ENCODE data around the gene PADI1.

PADI1 gene

GRCh38 chr1:17196496-17197185, 8.3 kb upstream of the PADI1 start:
- FAIRE-seq = no peak
- DNase-seq (ENCODE audit: insufficient read length, low spot score) = no peak

DNA sequence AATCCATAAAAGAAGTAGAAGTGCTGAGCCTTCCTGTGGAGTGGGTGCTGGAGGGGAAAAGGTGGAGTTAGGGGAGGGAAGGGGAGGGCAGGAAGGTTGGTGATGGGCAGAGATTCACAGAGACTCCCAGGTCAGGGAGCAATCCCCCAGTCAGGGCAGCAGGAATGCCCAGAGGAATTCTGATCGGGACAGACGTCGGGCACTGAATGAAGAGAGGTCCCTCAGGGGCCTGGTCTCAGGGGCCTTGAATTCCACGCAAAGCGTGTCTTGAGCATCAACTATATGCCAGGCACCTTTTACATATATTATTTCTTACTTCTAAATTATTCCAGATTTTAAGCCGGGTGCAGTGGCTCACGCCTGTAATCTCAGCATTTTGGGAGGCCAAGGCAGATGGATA, 7.2 kb upstream of the PADI1 start:
- no peak for FAIRE-seq
- DNase-seq (ENCODE audit: insufficient read length, low spot score) = no peak

DNA sequence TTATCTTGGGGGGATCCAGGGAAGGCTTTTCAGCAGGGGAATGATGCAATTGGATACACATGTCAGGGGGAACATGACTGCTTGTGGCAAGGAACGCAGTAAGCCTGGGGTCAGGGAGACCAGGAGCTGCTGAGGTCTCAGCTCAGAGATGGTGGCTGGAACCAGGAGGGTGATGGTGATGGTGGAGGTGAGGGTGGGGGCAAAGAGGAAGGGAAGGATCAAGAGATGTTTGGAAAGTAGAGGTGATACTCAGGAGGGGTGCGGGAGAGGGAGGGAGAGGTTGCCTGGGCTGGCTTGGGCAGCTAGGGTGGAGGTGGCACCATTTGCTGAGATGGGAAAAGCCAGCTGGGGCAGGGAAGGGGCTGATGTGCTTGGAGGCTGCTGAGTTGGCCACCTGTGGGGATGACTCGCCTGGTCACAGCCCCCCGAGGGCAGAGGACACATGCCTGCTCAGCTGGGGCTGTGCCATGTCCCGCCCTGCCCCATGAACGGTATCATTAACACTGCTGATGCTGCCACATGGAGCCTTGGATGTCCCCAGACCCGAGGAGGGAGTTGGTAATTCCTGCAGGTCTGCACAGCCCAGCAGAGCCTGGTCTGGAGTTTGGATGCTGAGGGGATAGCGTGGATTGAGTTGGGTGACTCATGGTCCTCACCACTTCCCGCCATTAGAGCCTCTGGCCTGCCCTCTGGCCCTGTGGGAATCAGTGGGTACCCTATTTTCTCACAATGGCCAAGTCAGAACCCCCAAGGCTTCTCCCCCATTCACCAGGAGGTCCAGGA, 6.3 kb upstream of the PADI1 start:
- DNase-seq (ENCODE audit: insufficient read length, low spot score) (no peak), FAIRE-seq (no peak)

- FAIRE-seq = no peak
- no peak for DNase-seq (ENCODE audit: insufficient read length, low spot score)
These were observed 5.5 kb upstream of the PADI1 start for GRCh38 chr1:17199267-17200044.

- DNase-seq (ENCODE audit: insufficient read length, low spot score) = no peak
- no peak for FAIRE-seq
These were observed 4.7 kb upstream of the PADI1 start for GRCh38 chr1:17200246-17200645.

GRCh38 chr1:17200756-17201155, 4.2 kb upstream of the PADI1 start:
- no peak for FAIRE-seq

DNA sequence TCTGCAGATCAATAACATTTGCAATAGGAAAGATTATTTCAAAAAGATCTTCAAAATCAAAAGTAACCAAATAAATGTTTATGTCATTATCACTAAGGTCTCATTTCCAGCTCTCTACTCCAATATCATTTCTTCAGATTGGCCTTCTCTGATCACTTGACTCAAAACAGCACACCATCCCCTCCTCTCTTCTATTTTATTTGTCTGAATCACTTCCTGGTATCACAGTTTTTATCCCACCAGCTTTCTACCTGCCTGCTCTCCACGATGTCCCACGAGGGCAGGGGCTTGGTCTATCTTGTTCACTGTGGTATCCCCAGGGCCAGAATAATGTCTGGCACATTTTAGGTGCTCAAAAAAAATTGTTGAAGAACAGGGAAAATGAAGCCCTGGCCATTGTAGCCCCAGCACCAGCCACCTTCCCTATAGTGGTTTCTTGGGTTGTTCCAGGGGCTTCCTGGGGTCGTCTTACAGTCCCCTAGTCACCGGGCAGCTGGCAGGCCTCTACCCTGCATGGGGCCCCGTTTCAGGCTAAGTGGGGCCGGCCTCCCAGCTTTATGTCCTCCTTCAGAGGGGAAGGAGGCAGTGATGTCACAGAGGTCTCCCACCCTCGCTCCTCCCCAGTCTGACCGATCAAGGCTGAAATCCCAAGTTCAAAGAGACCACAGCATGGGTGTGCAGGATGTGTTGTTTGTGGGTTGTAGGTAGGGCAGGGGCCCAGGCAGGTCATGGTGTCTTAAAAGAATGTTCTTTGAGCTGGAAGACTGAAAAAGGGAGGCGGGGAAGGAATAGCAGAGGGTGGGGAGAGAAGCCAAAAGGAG, 3.5 kb upstream of the PADI1 start:
- no peak for DNase-seq (ENCODE audit: insufficient read length, low spot score)
- no peak for FAIRE-seq

More at GRCh38 chr1:17200756-17201155, 4.2 kb upstream of the PADI1 start:
- DNase-seq (ENCODE audit: insufficient read length, low spot score) = no peak

GRCh38 chr1:17205652-17206051, 724 bp downstream of the PADI1 start:
- no peak for DNase-seq (ENCODE audit: insufficient read length, low spot score)
- FAIRE-seq = no peak

- FAIRE-seq (no peak), DNase-seq (ENCODE audit: insufficient read length, low spot score) (no peak)
These were observed 1.3 kb downstream of the PADI1 start for GRCh38 chr1:17206196-17206595.

DNA sequence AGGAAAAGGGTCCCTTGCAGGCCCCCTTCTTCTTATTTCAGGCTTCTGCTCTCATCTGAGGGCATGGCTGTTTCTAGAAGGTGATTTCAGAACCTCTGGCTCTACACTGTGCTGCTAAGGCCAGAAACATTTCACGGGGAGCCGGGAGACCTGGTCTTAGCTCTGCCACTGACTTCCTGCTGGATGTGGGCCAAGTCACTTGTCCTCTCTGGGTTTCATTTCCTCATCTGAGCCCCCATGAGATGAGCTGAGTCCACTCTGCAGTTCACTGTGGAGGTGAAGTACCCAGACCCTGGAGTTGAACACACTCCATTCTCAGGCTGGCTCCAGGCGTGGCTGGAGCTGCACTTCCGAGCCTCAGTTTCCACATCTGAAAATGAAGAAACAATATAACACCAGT, 2.1 kb downstream of the PADI1 start:
- FAIRE-seq = peak; percentile 72

DNA sequence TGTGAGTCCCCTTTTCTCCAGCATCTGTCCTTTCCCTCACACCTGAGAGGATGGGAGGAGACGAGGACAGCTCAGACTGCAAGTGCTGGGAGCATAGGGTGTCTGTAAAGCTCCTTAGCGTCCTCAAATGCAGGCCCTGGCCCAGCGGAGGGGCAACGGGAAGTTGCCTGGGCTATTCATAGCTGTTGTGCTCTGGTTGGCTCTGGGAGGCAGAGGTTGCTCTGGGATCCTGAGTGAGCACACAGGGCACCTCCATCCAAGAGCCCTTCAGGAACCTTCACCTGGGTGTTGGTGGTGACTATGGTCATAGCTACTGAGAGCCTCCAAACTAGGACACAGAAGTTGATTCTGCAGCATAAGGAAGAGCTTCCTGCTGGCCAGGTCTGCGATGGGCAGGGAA, 2.6 kb downstream of the PADI1 start:
- no peak for DNase-seq (ENCODE audit: insufficient read length, low spot score)
- no peak for FAIRE-seq

More for the DNA sequence above, 2.1 kb downstream of the PADI1 start:
- peak; percentile 27 for DNase-seq (ENCODE audit: insufficient read length, low spot score)

GRCh38 chr1:17207966-17208418, 3.1 kb downstream of the PADI1 start:
- FAIRE-seq (peak; percentile 62), DNase-seq (ENCODE audit: insufficient read length, low spot score) (peak; percentile 54)

DNA sequence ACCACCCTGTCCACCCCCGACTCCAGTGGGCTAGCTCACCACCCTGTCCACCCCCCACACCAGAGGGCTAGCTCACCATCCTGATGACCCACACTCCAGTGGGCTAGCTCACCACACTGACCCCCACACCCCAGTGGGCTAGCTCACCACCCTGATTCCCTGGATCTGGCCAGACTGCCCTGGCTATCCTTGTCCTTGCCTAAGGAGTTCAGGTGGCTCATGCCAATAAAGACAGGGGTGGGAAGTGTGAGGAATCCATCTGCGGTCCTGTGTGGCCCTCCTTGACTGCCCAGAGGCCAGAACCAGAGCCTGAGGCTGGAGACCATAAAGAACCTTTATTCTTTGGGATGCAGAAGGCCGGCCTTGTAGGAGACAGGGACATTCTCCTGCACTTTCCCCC, 3.6 kb downstream of the PADI1 start:
- FAIRE-seq (no peak), DNase-seq (ENCODE audit: insufficient read length, low spot score) (no peak)

DNA sequence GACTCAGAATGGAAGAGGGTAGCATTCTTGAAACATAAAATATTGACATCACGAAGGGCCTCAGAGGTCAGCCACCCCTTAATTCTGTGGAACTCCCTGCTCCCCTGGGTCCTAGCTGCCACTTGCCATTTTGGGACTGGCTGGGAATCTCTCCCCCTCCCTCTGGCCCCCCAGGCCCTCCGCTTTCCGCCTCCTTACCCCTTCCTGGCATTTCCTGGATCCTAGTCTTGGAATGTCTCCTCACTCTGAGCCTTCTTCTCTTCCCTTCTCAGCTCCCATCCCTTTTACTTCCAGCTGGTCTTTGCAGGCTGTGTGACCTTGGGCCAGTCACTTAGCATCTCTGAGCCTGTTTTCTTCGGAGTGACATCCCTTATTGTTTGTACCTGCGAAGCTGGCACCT, 4.5 kb downstream of the PADI1 start:
- no peak for FAIRE-seq
- DNase-seq (ENCODE audit: insufficient read length, low spot score) = no peak

- DNase-seq (ENCODE audit: insufficient read length, low spot score) (no peak), FAIRE-seq (no peak)
These were observed 5.2 kb downstream of the PADI1 start for GRCh38 chr1:17210176-17210575.

- DNase-seq (ENCODE audit: insufficient read length, low spot score) = no peak
- no peak for FAIRE-seq
These were observed 6.4 kb downstream of the PADI1 start for GRCh38 chr1:17211377-17211776.

DNA sequence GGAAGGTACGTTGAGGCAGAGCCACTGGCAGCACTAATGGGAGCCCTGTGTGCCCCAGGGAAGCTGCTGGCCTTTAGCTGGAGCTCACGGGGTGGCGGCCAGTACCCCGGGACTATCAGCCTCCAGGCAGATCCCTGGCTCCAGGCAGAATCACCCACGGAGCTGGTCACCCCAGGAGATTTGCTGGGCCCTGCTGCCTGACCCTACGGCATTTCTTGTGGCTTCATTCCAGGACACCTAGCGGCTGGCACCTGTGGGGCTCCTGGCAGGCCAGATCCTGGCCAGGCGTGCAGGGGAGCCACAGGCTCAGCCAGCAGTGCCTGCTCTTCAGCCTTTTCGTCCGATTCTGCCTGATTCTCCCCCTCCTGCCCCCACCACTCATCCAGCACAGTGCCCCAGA, 7.1 kb downstream of the PADI1 start:
- FAIRE-seq (no peak), DNase-seq (ENCODE audit: insufficient read length, low spot score) (no peak)

DNA sequence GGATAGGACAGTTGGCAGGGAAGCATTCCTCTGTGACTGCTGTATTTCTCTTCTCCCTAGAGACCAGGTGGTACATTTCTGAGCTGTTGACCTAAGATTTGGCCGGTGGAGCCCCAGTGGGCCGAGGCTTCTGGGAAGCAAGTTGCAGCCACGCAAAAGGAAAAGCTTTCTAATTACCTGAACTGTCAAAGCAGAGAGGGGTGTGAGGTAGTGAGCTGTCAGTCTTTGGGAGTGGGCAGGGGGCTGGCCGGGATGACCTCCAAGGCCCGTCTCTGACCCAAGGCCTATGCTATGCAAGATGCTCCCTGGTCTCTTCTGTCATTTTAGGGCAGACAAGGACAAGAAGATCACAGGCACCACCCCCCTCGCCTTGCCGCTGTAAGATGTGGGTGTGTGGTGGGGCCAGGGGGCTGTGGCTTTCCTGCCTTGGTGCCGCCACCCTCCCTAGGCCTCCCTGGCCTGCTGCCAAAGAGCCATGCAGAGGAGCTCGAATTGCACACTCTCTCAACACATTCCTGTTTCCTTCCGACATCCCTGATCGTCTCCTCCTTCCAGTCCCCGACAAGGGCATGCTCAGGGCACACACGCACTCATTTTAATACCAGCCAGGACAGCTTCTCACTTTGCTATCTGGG, 7.7 kb downstream of the PADI1 start:
- DNase-seq (ENCODE audit: insufficient read length, low spot score) (no peak), FAIRE-seq (no peak)

- no peak for DNase-seq (ENCODE audit: insufficient read length, low spot score)
- FAIRE-seq = no peak
These were observed 8.3 kb downstream of the PADI1 start for GRCh38 chr1:17213148-17213781.

- no peak for FAIRE-seq
- no peak for DNase-seq (ENCODE audit: insufficient read length, low spot score)
These were observed 8.8 kb downstream of the PADI1 start for GRCh38 chr1:17213782-17214148.
